ENCODE data around the gene GRID1.

- TF ChIP-seq EZH2 (optimal IDR thresholded peaks at IDR 0.05; ENCODE audit: low read depth, low read length) (no peak), CTCF (IDR thresholded peaks at IDR 0.05; ENCODE audit: low read length) (no peak), EZH2phosphoT487 (IDR thresholded peaks at IDR 0.05; ENCODE audit: low read length) (no peak)
Observed at GRCh38 chr10:86305521-86305920, 61.1 kb downstream of the GRID1 start.
